OCI-LY1 (cell line): ENCODE results near the gene NADK2.

Source experiments
- EZH2 ChIP-seq: fragments of 200-600 bp; sonication (generic), shearing (Covaris generic); IDR thresholded peaks from 2 replicates; pipeline ENCODE4 v1.8.0; 2017; ENCODE audit warnings: borderline replicate concordance, mixed run types, mild to moderate bottlenecking, antibody characterized with exemption, low read length, moderate library complexity, mixed read lengths
- TF ChIP-seq, protein P1 (sequence below): fragments of 200-600 bp; sonication (generic), shearing (Covaris generic); IDR thresholded peaks from 2 replicates; pipeline ENCODE4 v1.5.1; 2017; ENCODE audit warnings: mild to moderate bottlenecking, antibody characterized with exemption, low read length, moderate library complexity, mixed read lengths

DNA sequence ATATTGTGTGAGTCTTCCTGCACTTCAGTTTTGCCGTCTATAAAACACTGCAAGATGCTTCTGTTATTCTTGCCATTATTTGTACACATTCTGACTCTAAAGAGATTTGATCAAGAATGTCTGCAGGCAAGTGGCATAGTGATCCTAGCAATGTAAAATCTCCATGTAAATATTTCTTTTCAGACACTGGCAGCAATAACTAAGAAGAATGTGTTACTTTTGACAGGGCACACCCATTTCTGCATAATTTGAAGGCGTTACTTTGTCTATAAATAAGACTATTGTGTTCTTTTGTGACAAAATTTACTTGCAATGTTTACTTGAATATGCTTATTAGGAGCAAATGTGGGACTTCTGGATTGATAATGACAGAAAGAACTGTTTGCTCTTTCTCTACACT lies 39.9 kb upstream of the NADK2 start:
- TF ChIP-seq, protein P1, sequence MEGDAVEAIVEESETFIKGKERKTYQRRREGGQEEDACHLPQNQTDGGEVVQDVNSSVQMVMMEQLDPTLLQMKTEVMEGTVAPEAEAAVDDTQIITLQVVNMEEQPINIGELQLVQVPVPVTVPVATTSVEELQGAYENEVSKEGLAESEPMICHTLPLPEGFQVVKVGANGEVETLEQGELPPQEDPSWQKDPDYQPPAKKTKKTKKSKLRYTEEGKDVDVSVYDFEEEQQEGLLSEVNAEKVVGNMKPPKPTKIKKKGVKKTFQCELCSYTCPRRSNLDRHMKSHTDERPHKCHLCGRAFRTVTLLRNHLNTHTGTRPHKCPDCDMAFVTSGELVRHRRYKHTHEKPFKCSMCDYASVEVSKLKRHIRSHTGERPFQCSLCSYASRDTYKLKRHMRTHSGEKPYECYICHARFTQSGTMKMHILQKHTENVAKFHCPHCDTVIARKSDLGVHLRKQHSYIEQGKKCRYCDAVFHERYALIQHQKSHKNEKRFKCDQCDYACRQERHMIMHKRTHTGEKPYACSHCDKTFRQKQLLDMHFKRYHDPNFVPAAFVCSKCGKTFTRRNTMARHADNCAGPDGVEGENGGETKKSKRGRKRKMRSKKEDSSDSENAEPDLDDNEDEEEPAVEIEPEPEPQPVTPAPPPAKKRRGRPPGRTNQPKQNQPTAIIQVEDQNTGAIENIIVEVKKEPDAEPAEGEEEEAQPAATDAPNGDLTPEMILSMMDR = no peak
- TF ChIP-seq EZH2 = no peak
